NCI-H2029 treated with DMSO at 0.1 percent for 48 hours (cell line): Measurements from ENCODE around the gene SEMA4C.
"Not testable (repeated sequence)": the region's sequence is repeated elsewhere in the genome, so short reads cannot be mapped to it uniquely, and the experiment has no call there.

Experiments
- DNase-seq: peaks from one replicate; lab custom pipeline; 2025; lab: John Stamatoyannopoulos, UW

SEMA4C gene

GRCh38 chr2:96866586-96866985 lies 3.3 kb downstream of the SEMA4C start:
- DNase-seq: no peak

- DNase-seq: no peak
These were observed 3.7 kb downstream of the SEMA4C start for GRCh38 chr2:96866149-96866548.

- no peak for DNase-seq
These were observed 4.2 kb downstream of the SEMA4C start for GRCh38 chr2:96865654-96866053.

GRCh38 chr2:96864343-96865091 lies 5.4 kb downstream of the SEMA4C start:
- DNase-seq: peak; percentile 18

- no peak for DNase-seq
These were observed 6.1 kb downstream of the SEMA4C start for GRCh38 chr2:96863575-96864342.

GRCh38 chr2:96863056-96863455 lies 6.8 kb downstream of the SEMA4C start:
- DNase-seq: not testable (repeated sequence)

GRCh38 chr2:96861074-96861473 lies 8.8 kb downstream of the SEMA4C start:
- no peak for DNase-seq

GRCh38 chr2:96860065-96861029 lies 9.5 kb downstream of the SEMA4C start:
- DNase-seq: no peak

- no peak for DNase-seq
These were observed 10.2 kb downstream of the SEMA4C start for GRCh38 chr2:96859681-96860064.

GRCh38 chr2:96859099-96859649 lies 10.7 kb downstream of the SEMA4C start:
- DNase-seq: no peak

GRCh38 chr2:96857667-96858372 lies 12.1 kb downstream of the SEMA4C start, which contains the start of gene ANKRD39:
ANKRD39 (minus strand) TSS chr2:96858016; CDS start chr2:96857987, 29 bp downstream.
- DNase-seq: peak; percentile 77

- peak; percentile 23 for DNase-seq
These were observed 12.9 kb downstream of the SEMA4C start for GRCh38 chr2:96856776-96857666.

- no peak for DNase-seq
These were observed 16.6 kb downstream of the SEMA4C start for GRCh38 chr2:96853321-96853720.

GRCh38 chr2:96852667-96853066 lies 17.2 kb downstream of the SEMA4C start:
- no peak for DNase-seq

- DNase-seq: no peak
These were observed 21.6 kb downstream of the SEMA4C start for GRCh38 chr2:96848264-96848663.

- DNase-seq: no peak
These were observed 22.3 kb downstream of the SEMA4C start for GRCh38 chr2:96847586-96847985.

GRCh38 chr2:96846825-96847224 lies 23.1 kb downstream of the SEMA4C start:
- DNase-seq: no peak

- DNase-seq: no peak
These were observed 25.5 kb downstream of the SEMA4C start for GRCh38 chr2:96844405-96844808.

GRCh38 chr2:96843538-96844268 lies 26.2 kb downstream of the SEMA4C start, which contains the start of gene ANKRD23:
ANKRD23 (minus strand) TSS chr2:96844021; CDS start chr2:96843992, 29 bp downstream.
- DNase-seq: no peak
